ENCODE results near the gene GALNT11.
"Not testable (repeated sequence)": the region's sequence is repeated elsewhere in the genome, so short reads cannot be mapped to it uniquely, and the experiment has no call there.

DNA sequence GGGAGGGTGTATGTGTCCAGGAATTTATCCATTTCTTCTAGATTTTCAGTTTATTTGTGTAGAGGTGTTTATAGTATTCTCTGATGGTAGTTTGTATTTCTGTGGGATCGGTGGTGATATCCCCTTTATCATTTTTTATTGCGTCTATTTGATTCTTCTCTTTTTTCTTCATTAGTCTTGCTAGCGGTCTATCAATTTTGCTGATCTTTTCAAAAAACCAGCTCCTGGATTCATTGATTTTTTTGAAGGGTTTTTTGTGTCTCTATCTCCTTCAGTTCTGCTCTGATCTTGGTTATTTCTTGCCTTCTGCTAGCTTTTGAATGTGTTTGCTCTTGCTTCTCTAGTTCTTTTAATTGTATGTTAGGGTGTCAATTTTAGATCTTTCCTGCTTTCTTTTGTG lies 37.7 kb downstream of the GALNT11 start:
- TF ChIP-seq, protein P1, sequence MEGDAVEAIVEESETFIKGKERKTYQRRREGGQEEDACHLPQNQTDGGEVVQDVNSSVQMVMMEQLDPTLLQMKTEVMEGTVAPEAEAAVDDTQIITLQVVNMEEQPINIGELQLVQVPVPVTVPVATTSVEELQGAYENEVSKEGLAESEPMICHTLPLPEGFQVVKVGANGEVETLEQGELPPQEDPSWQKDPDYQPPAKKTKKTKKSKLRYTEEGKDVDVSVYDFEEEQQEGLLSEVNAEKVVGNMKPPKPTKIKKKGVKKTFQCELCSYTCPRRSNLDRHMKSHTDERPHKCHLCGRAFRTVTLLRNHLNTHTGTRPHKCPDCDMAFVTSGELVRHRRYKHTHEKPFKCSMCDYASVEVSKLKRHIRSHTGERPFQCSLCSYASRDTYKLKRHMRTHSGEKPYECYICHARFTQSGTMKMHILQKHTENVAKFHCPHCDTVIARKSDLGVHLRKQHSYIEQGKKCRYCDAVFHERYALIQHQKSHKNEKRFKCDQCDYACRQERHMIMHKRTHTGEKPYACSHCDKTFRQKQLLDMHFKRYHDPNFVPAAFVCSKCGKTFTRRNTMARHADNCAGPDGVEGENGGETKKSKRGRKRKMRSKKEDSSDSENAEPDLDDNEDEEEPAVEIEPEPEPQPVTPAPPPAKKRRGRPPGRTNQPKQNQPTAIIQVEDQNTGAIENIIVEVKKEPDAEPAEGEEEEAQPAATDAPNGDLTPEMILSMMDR (IDR thresholded peaks at IDR 0.05): not testable (repeated sequence)
- not testable (repeated sequence) for TF ChIP-seq EZH2, EZH2phosphoT487 (IDR thresholded peaks at IDR 0.05)
